ENCODE measurements around the gene SLC9A9.

GRCh38 chr3:143707848-143708247, 140.4 kb downstream of the SLC9A9 start:
- no peak for TF ChIP-seq ARID3A (IDR thresholded peaks at IDR 0.05; ENCODE audit: borderline replicate concordance, low read depth, low read length)
- no peak for TF ChIP-seq COPS2 (conservative IDR thresholded peaks at IDR 0.05)
- TF ChIP-seq TFE3 (CRISPR knock-in tag; IDR thresholded peaks at IDR 0.05), result no peak
- TF ChIP-seq ZFP36 (IDR thresholded peaks at IDR 0.05; ENCODE audit: low read depth, low read length, partially characterized antibody), result no peak
- TF ChIP-seq ZNF780A (CRISPR knock-in tag; IDR thresholded peaks at IDR 0.05), result no peak
- TF ChIP-seq CTCF (IDR thresholded peaks at IDR 0.05 in 2 of 3, conservative IDR thresholded peaks at IDR 0.05 in 1 of 3; ENCODE audit: insufficient read depth in 2 of 3, low read depth in 1 of 3, low read length in 3 of 3), result no peak
- TF ChIP-seq SAFB2 (IDR thresholded peaks at IDR 0.05; ENCODE audit: borderline replicate concordance, low read depth, low read length, severe bottlenecking), result no peak
- no peak for TF ChIP-seq KLF16 (IDR thresholded peaks at IDR 0.05)
- TF ChIP-seq ARID4B (CRISPR knock-in tag; IDR thresholded peaks at IDR 0.05), result no peak
- no peak for TF ChIP-seq SAP30 (IDR thresholded peaks at IDR 0.05; ENCODE audit: borderline replicate concordance, insufficient read depth, low read depth, low read length, poor library complexity, severe bottlenecking)
- TF ChIP-seq CHD4 (IDR thresholded peaks at IDR 0.05; ENCODE audit: insufficient read depth, insufficient replicate concordance, low read depth, low read length, poor library complexity, severe bottlenecking), result no peak
- no peak for TF ChIP-seq ZBED1 (IDR thresholded peaks at IDR 0.05)
- no peak for TF ChIP-seq SIX5 (IDR thresholded peaks at IDR 0.05; ENCODE audit: borderline replicate concordance in 1 of 2, insufficient read depth in 1 of 2, low read depth in 1 of 2, low read length in 2 of 2)
